Upper lobe of left lung (tissue), 6 donors: Measurements from ENCODE around the gene AKAP4. TPM values are rescaled to one million over a fixed set of nuclear protein-coding genes. Genes with fewer than 3 reads are reported as not detected.

Experiments
- ATAC-seq, 2 donors: fragments of 200-7000 bp; cut with Tn5 transposase; one replicate each; pipeline ENCODE4 v1.9.1; 2022; ENCODE audit warnings: mild to moderate bottlenecking in 2 of 2, moderate library complexity in 2 of 2; ENCODE audit not compliant: low FRiP score in 2 of 2
- DNase-seq, 2 donors: peaks; one replicate each; pipeline ENCODE4 v3.0.0-alpha.2; 2019 to 2020
- H3K27ac ChIP-seq, 4 donors: fragments of 200-600 bp; sonication (generic); one replicate each; pipeline ENCODE4 v1.5.1; 2016 to 2019
- H3K27me3 ChIP-seq, 4 donors: fragments of 200-600 bp; sonication (generic); one replicate each; pipeline ENCODE4 v1.5.1; 2017 to 2019
- H3K36me3 ChIP-seq, 4 donors: fragments of 200-600 bp; sonication (generic); one replicate each; pipeline ENCODE4 v1.5.1; 2016 to 2019
- H3K4me1 ChIP-seq, 4 donors: fragments of 200-600 bp; sonication (generic); one replicate each; pipeline ENCODE4 v1.5.1; 2018 to 2019
- H3K4me3 ChIP-seq, 4 donors: fragments of 200-600 bp; sonication (generic); one replicate each; pipeline ENCODE4 v1.5.1; 2017 to 2019; ENCODE audit warnings: mild to moderate bottlenecking in 2 of 4, moderate library complexity in 1 of 4
- H3K9me3 ChIP-seq, 4 donors: fragments of 200-600 bp; sonication (generic); one replicate each; pipeline ENCODE4 v1.5.1; 2018 to 2019
- CTCF ChIP-seq, 6 experiments: fragments of 450-650 bp in 4 of 6; fragments of 200-600 bp in 2 of 6; sonication (generic) in 2 of 6; IDR thresholded peaks; one replicate each; pipeline ENCODE4 v1.5.1; 2016 to 2019; ENCODE audit warnings: antibody characterized with exemption in 6 of 6
- EP300 ChIP-seq, 4 donors: sonication (generic); formaldehyde crosslinking; IDR thresholded peaks; one replicate each; pipeline ENCODE4 v1.5.1; 2017; ENCODE audit warnings: antibody characterized with exemption in 4 of 4, control low read depth in 2 of 4
- POLR2A ChIP-seq, 4 donors: fragments of 450-650 bp; IDR thresholded peaks; one replicate each; pipeline ENCODE4 v1.5.1; 2016 to 2017; ENCODE audit warnings: antibody characterized with exemption in 4 of 4, mild to moderate bottlenecking in 2 of 4
- POLR2AphosphoS5 ChIP-seq, 2 donors: sonication (generic); formaldehyde crosslinking; IDR thresholded peaks; one replicate each; pipeline ENCODE4 v1.5.1; 2017; ENCODE audit warnings: antibody characterized with exemption in 2 of 2
- WGBS, 2 donors: methylation state at CpG; one replicate each; pipeline ENCODE4 v1.1.5; 2017 to 2018; 5-methylcytosine and 5-hydroxymethylcytosine counted together
- total RNA-seq, 6 donors: library from RNA; depleted of rRNA in 4 of 6; stranded (reverse); fragments of >200 nt in 4 of 6; gene quantifications; one replicate each; pipeline versions ENCODE4 v1.1.0 to v1.2.1, GENCODE V29; 2016 to 2021
- donor health status: DM: no; HTN: no; CAD: no; lungs with moderate emphysema.
- donor health status: DM: no; HTN: yes; CAD: no; lungs with severe emphysema.

AKAP4 gene, protein sequence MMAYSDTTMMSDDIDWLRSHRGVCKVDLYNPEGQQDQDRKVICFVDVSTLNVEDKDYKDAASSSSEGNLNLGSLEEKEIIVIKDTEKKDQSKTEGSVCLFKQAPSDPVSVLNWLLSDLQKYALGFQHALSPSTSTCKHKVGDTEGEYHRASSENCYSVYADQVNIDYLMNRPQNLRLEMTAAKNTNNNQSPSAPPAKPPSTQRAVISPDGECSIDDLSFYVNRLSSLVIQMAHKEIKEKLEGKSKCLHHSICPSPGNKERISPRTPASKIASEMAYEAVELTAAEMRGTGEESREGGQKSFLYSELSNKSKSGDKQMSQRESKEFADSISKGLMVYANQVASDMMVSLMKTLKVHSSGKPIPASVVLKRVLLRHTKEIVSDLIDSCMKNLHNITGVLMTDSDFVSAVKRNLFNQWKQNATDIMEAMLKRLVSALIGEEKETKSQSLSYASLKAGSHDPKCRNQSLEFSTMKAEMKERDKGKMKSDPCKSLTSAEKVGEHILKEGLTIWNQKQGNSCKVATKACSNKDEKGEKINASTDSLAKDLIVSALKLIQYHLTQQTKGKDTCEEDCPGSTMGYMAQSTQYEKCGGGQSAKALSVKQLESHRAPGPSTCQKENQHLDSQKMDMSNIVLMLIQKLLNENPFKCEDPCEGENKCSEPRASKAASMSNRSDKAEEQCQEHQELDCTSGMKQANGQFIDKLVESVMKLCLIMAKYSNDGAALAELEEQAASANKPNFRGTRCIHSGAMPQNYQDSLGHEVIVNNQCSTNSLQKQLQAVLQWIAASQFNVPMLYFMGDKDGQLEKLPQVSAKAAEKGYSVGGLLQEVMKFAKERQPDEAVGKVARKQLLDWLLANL
- not detected for total RNA-seq

GRCh38 chrX:50200907-50201306 lies at the start of gene AKAP4:
AKAP4 (minus strand) TSS chrX:50201007; CDS start chrX:50200889, 118 bp downstream.
- H3K4me1 ChIP-seq: peaks cover 0 to 7% (median 0%) of the 10 kb centered on the region in 4 donors
- no peaks in the 10 kb centered on the region for H3K9me3 ChIP-seq

GRCh38 chrX:50211510-50211909 lies 10.7 kb upstream of the AKAP4 start:
- H3K27ac ChIP-seq: no peak overlapping the region
- no peaks in the 10 kb centered on the region for H3K4me1 ChIP-seq
- 46 to 50% methylated on average over 3 to 8 of the region's 8 CpGs for WGBS, 2 donors
- DNase-seq (no peak), ATAC-seq (no peak)
- no peaks in the 10 kb centered on the region for H3K9me3 ChIP-seq
- no peaks in the 10 kb centered on the region for H3K27me3 ChIP-seq
- H3K36me3 ChIP-seq: no peaks in the 10 kb centered on the region
- TF ChIP-seq CTCF (IDR thresholded peaks at IDR 0.05): peak in 3 of 6 experiments; percentile 9 to 33 (median 10)
- no peak for TF ChIP-seq EP300 (IDR thresholded peaks at IDR 0.05)
- no peak overlapping the region for H3K4me3 ChIP-seq

More at GRCh38 chrX:50200907-50201306, at the start of gene AKAP4:
- Histone ChIP-seq H3K27ac (peak within 1 kb of the TSS in 1 of 4 donors; percentile 39), H3K27me3 (no peaks in the 10 kb centered on the region), H3K4me3 (no peak within 1 kb of the TSS), H3K36me3 (no peaks in the 10 kb centered on the region)
- no peak for DNase-seq
- TF ChIP-seq POLR2A (IDR thresholded peaks at IDR 0.05) (no peak), EP300 (IDR thresholded peaks at IDR 0.05) (no peak), POLR2AphosphoS5 (IDR thresholded peaks at IDR 0.05) (no peak), CTCF (IDR thresholded peaks at IDR 0.05) (no peak)
- no peak for ATAC-seq
- WGBS, 2 donors: 100% methylated on average over 1 of the region's 1 CpG

DNA sequence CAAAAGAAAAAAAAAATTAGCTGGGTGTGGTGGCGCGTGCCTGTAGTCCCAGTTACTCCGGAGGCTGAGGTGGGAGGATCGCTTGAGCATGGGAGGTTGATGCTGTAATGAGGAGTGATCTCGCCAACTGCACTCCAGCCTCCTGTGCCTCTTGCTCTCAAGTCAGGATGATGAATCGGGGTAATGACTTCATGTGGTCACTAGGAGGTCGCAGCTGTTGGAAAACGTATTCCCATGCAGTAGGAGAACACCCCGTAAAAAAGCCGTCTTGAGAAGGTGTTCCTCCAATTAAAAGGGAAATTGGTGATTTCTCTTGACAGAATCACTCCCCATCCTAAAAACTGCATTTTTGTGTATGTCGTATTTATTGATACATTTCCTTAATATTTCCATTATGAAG lies 5.9 kb upstream of the AKAP4 start:
- no peaks in the 10 kb centered on the region for H3K36me3 ChIP-seq
- 75 to 82% methylated on average over 11 of the region's 11 CpGs for WGBS, 2 donors
- no peak overlapping the region for H3K4me3 ChIP-seq
- DNase-seq (no peak), ATAC-seq (no peak)
- peaks cover 0 to 7% (median 0%) of the 10 kb centered on the region in 4 donors for H3K4me1 ChIP-seq
- TF ChIP-seq POLR2A (IDR thresholded peaks at IDR 0.05) (no peak), CTCF (IDR thresholded peaks at IDR 0.05) (no peak), EP300 (IDR thresholded peaks at IDR 0.05) (no peak), POLR2AphosphoS5 (IDR thresholded peaks at IDR 0.05) (no peak)
- no peak overlapping the region for H3K27ac ChIP-seq
- no peaks in the 10 kb centered on the region for H3K27me3 ChIP-seq
- no peaks in the 10 kb centered on the region for H3K9me3 ChIP-seq

DNA sequence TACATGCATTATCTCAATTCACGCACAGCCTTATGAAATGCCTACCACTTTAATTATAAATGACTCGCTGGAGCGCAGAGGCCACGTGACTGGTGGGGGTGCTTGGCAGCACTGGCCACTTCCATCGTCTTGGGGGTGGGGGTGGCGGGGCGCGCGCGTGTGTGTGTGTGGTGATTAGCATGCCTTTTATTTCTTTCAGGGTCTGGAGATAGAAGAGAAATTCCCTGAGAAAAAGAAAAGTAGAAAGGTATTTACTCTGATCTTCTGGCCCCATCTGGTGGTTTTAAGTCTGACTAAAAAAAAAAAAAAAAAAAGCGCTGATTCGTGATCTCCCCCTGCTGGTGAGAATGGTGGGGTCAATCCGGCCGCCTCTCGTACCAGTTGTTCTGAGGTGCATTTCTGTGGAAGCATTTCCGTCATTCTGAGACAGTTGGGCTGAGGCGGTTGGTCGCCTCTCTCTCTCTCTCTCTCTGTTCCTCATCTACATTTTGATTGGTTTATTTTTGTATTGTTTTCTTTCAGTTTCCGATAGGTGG lies 3.6 kb upstream of the AKAP4 start, which contains the start of gene CCNB3:
Gene CCNB3 (plus strand): TSS at position 402 of the 536 bp plus-strand sequence. CDS start 80,399 bp downstream, outside the sequence.
- no peaks in the 10 kb centered on the region for H3K36me3 ChIP-seq
- no peaks in the 10 kb centered on the region for H3K27me3 ChIP-seq
- H3K9me3 ChIP-seq: no peaks in the 10 kb centered on the region
- WGBS, 2 donors: 1 to 11% methylated on average over 15 to 19 of the region's 19 CpGs
- H3K4me1 ChIP-seq: peaks cover 0 to 7% (median 0%) of the 10 kb centered on the region in 4 donors
- DNase-seq: peak; percentile 71 to 88
- TF ChIP-seq POLR2A (IDR thresholded peaks at IDR 0.05) (peak in 1 of 4 donors; percentile 32), CTCF (IDR thresholded peaks at IDR 0.05) (peak; percentile 41 to 61 (median 48)), POLR2AphosphoS5 (IDR thresholded peaks at IDR 0.05) (no peak), EP300 (IDR thresholded peaks at IDR 0.05) (no peak)
- peak within 1 kb of the TSS in 3 of 4 donors; percentile 26 to 45 (median 45) for H3K27ac ChIP-seq
- ATAC-seq: peak; percentile 86 to 97
- H3K4me3 ChIP-seq: peak within 1 kb of the TSS in 3 of 4 donors; percentile 7 to 33 (median 26)
